GM12801 (cell line): Measurements from ENCODE around the gene ZBED2.

Experiments
- CTCF ChIP-seq: IDR thresholded peaks from one replicate; pipeline ENCODE4 v1.5.1; 2011; ENCODE audit warnings: control low read depth; ENCODE audit not compliant: insufficient read length; ENCODE audit errors: extremely low read depth

ZBED2 gene

GRCh38 chr3:111601810-111602209 lies 6.7 kb upstream of the ZBED2 start:
- TF ChIP-seq CTCF: no peak

DNA sequence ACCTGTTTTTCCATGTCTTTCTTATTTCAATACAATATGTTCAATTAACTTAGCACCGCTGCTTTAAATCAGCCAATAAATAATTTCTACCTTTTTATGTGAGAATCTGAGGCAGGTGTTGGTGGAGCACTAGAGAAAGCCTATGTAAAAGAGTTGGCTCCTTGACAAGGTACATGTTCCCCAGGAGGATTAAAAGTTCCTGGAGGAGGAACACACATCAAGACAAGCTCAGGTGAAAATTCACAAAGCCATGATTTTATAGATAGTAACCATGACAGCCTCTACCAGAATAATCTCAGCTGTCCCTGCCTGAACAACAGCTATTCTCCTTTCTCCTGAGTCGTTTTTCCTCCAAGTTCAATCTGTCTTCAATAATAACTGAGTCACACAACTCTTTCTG lies 3.4 kb upstream of the ZBED2 start:
- no peak for TF ChIP-seq CTCF

- no peak for TF ChIP-seq CTCF
These were observed 3.0 kb upstream of the ZBED2 start for GRCh38 chr3:111598139-111598538.

DNA sequence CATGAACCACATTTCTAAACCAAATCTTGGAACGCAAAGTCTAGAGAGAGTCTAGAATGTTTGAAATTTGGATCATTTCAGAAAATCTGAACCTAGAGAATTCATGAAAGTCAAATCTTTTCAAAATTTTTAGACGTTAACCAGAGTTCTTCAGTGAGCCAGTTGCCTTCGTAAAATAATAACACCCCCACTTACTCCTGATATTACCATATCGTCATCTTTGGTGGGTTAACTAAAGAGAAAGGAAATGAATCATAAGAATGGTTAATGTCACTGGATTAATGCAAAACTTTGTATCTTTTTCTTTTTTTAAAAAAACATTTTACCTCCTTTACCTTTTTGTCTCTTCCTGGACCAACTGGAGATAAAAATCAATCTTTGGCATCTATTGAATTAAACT lies 1.2 kb upstream of the ZBED2 start:
- TF ChIP-seq CTCF: no peak

GRCh38 chr3:111594781-111595180 lies 365 bp downstream of the ZBED2 start:
- no peak for TF ChIP-seq CTCF

DNA sequence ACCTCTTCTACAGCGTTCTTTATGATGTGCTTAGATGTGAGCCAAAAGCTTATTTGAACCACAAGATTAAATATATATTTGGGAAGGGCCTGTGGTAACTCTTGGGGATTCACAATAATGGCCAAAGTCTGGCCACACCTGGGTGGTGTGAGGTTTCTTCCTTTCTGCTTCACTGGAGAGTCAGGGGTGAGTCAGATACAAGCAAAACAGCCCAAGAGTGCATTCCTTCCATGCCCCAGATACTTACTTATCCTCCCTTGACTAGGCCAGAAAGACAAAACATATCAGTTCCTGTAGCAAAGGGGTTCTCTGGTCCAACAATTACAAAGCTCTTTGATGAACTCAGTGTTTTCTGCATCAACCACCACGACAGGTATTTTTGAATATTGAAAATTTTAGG lies 941 bp downstream of the ZBED2 start:
- no peak for TF ChIP-seq CTCF

- TF ChIP-seq CTCF: no peak
These were observed 1.5 kb downstream of the ZBED2 start for GRCh38 chr3:111593666-111594065.

DNA sequence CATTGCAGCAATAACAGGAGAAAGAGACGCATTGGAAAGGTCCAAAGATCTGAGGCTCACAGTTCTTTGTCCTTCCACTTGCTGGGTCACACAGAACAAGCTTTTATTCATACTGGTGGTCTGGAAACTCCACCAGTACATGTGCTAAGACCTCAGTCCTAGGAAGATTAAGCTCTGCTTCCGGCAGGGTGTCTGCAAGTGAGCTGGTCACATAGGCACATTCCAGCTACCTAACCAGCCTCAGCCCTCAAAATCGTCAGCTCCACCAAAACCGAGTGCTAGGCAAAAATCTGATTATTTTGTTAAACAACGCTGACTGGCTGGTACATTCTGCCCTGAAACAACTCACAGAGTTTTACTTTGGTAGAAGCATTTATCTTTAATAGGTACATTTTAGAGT lies 2.2 kb downstream of the ZBED2 start:
- no peak for TF ChIP-seq CTCF
